CD4-positive, alpha-beta T cell treated with Interleukin-15 for 1 hour (primary cell): ENCODE results near the gene SEL1L2.
A peak's percentile ranks its signal among the peaks of the same experiment; 100 is the strongest.

ENCODE experiments used
- DNase-seq: peaks from one replicate; pipeline ENCODE4 v3.0.0-alpha.2; 2020

SEL1L2 gene

DNA sequence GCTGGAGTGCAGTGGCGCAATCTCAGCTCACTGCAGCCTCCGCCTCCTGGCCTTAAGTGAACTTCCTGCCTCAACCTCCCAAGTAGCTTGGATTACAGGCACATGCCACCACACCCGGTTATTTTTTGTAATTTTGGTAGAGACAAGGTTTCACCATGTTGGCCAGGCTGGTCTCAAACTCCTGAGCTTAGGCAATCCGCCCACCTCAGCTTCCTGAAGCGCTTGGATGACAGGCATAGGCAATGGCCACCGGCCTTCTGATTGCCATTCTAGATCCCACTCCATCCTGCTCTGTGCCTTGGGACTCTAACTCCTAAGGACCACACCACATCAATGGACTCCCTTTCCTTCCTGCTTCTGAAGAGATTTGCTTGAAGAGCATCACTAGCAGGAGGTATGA lies 60.6 kb downstream of the SEL1L2 start:
- DNase-seq, result no peak

DNA sequence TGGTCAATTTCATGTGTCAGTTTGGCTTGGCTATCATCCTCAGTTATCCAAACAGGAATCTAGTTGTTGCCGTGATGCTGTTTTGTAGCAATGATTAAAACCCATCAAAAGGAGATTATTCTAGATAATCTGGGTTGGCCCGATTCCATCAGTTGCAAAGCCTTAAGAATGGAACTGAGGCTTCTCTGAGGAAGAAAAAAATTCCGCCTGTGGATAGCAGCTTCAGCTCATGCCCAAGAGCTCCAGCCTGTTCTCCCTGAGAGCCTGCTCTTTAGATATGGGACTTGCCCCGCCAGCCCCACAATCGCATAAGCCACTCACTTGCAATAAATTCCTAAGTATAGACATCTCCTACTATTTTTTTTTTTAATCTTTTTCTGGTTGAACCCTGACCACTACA lies 61.5 kb downstream of the SEL1L2 start:
- no peak for DNase-seq

DNA sequence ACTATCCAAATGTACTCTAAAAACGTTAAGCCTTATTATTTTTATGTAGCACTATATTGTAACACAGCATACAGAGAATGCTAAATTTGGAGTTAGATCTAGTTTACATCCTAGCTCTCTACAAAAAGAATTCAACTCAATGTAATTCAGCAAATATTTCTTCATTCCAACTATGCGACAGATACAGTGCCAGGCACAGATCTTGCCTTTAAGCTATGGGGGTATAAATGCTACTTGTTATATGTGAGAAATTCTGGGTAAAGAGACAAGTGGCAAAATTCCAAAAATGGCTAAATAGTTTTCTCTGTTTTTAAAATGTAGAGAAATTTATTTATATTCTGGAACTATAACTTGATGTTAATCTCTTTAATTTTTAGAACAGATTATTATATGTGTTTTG lies 63.2 kb downstream of the SEL1L2 start:
- DNase-seq, result no peak

DNA sequence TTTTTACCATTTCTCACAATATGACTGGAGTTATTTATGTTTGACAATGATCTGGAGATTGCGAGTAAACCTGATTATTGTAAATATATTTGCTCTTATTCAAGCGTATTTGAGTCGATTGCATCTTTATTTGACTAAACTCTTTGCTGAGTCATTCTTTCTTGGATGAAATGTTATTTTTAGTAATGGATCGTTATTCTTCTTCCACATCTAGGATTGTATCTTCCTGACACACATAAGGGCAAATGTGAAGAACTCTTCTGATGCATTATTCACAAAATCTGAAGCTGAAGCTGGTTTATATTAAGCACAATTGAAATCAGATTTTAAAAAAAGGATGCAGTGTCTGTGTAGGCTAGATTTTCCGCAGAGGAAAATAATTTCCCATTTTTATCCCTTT lies 68.2 kb downstream of the SEL1L2 start:
- DNase-seq, result no peak

DNA sequence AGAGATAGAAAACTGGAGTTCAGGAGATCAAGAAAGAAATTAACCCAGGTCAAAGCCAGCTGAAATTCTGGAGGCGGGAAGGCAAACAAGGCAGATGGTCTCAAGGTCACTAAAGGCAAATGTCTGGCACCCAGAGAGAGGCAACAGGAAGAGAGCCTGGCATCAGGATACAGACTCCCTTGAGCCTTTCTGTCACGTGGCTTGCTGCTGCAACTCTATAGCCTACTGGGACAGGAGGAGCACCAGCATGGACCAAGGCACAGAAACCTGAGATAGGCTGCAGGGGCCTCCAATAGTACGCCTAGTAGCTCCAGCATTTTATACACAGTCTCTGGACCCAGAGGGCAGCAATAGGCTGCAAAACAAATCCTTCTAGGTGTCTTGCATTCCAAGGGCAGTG lies 75.1 kb downstream of the SEL1L2 start:
- no peak for DNase-seq

DNA sequence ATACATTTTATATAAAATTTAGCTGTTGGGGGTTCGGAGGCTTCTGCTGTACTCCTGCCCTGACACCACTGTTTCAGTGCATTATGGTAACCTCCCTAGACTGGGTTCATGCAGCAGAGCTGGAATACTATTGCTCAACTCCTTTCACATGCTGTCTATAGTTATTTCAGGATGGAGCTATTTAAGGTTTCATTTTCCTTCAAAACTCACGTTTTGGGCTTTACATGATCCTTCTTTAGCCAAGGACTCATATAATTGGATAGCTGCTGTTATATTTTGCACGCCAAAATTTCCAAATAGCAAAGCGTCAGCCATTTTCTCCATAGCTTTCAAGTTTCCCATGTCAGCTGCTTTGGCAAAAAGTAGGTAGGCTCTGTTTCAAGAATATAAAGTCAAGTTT lies 76.8 kb downstream of the SEL1L2 start:
- DNase-seq, result no peak

DNA sequence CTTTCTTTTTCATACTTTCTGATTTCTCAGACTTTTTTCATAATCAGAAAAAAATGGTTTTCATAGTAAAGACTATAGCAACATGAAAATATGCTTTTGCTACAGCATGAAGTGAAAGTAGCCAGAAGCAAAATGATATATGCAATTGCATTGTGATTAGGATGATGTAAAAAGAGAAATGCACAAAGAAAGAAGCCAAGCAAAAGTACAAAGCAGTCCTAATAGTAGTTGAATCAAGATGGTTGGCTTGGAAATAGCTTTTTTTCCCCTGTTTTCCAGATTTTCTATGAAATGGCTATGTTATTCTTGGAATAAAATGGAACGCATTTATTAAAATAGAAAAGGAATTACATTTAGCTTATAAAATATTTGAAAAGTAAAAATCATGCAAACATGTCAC lies 77.3 kb downstream of the SEL1L2 start:
- no peak for DNase-seq

DNA sequence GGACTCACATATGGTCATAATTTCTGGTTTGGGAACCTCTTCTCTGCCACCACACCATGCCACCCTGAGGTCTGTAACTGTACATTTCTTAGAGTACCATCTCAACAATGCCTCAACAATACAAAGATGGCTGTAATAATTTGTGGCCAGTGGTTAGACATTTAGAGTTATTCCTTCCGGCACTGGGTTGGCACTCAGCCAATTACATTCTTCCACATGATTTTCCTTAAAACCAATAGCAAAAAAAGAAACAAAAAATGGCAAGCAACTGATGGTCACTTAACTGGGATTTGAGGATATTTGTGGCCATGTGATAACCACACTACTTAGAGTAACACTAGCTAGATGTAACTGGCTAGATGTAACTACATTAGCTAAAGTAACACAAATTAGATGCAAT lies 79.9 kb downstream of the SEL1L2 start:
- DNase-seq, result no peak

DNA sequence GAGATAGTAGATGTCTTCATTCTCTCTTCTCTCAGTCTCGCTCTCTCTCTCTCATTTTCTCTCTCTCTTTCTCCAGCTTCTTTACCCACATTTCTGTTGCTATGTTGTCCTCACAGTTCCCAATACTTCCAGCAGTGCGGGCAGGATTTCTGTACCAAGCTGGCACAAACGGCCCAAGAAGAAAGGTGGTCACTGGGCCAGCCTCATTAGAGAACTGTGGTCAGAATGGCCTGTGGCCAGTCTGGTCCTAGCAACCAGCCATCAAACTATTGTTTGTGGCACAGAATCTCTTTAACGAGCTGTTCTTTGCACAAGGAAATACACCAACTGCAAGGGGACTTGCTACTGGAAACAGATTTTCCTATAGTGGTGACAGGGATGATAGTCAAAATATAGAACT lies 81.3 kb downstream of the SEL1L2 start:
- no peak for DNase-seq

DNA sequence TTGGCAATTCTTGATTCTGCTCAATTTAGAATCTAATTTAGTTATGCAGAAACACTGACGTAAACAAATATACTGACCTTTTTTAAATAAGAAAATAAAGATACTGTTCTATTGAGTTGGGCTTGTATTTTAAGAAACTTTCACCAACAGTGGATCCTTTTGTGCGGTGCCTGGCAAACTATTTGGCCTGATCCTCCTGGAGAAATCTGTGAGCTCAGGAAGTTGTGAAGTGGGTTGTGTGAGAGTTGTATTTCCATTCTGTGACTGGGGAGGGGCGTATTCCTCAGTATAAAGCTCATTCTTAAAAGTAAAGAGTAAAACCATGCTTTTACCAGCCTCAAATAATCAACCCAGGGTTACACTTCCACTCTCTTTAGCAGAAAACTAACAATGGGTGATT lies 85.6 kb downstream of the SEL1L2 start:
- no peak for DNase-seq

DNA sequence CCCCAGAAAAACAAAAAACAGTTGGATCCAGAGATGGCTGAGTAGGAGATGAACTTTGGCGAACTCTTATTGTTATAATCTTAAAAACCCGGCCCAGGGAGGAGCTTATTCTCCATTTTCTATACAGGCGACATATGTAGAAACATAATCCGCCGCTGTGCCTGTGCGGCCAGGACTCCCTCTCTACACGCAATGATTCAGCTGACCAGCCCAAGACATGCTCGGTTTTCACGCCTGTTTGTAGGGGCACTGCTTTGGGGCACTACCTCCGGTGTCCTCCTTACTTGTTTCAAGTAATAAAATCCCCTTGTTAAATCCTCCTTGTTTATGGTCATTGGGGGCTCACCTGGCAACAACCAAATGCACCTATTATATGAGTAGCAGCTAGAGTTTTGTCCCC lies 89.9 kb downstream of the SEL1L2 start:
- no peak for DNase-seq

DNA sequence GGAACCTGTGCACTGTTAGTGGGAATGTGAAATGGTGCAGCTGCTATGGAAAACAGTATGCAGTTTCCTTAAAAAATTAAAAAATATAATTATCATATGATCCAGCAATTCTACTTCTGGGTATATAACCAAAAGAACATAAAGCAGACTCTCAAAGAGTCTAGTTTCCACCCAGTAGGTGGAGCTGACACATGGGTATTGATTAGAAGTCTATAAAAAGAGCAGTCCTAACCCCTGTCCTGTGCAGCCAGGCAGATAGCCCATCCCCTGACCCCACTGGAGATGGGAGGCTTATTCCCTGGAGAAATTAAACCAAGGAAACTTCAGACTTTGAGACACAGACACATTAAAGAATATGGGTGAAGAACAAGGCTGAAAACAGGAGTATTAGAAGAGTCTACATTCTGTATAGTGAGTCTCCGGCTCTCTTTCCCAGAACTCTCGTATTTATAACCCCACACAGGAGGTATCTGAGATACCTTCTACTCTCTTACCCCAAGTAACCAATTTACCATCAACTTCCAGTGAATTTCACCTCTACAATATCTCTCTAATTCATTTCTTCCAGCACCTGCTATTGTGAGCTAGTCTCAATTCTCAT lies 92.3 kb downstream of the SEL1L2 start:
- no peak for DNase-seq

DNA sequence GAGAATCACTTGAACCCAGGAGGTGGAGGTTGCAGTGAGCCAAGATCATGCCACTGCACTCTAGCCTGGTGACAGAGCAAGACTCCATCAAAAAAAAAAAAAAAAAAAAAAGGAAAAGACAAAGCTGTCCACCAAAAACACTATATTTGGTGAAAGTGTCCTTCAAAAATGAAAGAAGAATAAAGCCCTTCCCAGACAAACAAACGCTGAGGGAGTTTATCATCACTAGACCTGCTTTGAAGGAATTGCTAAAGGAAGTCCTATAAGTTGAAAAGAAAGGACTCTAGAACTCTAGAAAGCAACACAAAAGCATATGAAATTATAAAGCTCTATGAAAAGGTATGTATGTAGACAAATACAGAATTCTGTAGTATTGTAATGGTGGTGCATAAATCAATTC lies 98.8 kb downstream of the SEL1L2 start:
- DNase-seq, result no peak

DNA sequence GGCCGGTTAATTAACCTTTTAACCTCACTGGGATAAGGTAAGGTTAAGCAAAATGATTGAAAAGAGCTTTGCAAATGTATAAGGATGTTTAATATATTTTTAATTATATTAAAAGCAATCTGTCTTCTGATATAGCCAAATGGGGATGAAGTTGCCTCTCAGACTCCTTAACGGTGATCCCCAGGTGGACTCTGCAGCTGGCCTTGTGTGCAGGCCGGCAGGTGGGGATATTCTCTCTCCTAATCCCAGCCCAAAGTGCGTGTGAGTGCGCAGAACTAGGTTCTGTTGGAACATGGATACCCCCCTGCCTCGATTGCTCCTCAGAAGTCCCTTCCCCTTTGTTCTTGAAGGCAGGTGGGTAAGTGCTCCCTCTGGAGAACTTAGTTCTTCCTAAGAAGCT lies 105.6 kb downstream of the SEL1L2 start:
- DNase-seq, result no peak

DNA sequence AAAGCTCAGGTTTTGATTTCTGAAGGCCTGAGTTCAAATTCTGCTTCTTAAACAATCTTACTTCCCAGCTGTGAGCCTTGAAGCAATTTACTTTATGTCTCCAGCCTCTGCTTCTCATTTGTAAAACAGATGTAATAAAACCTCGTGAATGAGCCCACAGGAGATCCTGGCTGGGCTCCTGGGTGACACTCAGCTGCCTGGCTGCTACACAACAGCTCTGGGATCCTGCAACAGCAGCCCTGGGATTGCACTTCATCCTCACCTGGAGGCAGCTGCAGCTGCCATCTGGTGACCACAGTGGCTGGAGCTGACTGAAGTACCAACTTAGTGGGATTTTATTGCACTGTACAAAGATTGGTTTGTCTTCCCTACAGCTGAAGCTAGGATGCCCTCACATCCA lies 107.0 kb downstream of the SEL1L2 start:
- no peak for DNase-seq

DNA sequence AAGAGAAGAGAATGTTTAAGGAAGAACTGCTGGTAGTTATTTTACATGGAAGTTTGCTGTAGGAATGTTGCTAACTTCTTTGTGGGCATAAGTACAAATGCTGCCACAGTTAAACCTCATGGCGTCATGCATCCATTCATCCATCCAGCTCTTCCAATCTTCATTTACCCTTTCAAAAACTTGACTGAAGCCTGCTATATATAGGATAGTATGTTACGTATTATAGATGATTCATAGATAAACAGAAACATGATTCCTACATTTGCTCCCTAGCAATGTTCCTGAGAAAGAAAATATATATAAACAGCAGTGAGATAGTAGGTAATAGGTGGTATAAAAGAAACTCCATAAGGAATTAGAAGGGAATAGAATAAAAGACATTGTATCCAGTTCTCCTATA lies 111.8 kb downstream of the SEL1L2 start:
- DNase-seq, result no peak

DNA sequence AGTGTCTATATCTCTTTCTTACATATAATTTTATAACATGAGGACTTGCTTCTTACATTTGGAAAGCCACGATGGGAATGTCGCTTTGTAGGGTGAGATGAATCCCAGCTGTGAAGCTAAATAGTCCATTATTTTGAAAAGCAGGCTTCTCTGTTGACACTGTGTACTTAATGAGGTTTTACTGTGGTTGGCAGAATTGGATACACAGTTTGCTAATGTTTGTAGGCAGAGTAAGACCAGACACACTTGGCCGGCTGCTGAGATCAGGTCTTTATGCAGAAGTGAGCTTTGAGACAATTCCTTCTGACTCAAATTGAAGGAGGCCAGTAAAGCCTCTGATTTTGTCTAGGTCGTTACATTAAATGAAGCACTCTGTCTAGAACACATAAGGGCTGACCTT lies 112.6 kb downstream of the SEL1L2 start:
- no peak for DNase-seq

DNA sequence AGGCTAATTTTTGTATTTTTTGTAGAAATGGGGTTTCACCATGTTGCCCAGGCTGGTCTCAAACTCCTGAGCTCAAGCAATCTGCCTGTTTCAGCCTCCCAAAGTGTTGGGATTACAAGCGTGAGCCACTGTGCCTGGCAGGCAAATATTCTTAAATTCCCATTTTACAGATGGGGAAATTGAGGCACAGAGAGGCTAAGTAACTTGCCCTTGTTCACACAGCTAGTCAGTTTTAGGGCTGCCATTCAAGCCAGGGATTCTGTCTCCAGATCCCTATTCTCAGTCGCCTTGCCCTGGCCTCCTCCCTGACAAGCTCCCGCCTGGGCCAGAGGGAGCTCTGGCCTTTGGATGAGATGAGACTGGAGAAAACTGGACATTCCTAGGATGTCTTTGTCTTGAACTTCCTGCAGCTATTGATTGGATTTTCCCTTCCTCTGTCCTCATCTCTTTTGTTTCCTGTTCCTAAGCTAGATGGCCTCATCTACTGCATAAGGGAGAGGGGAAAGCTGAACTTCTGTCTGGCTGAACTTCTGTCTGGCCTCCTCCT lies 115.1 kb downstream of the SEL1L2 start:
- DNase-seq, result no peak

DNA sequence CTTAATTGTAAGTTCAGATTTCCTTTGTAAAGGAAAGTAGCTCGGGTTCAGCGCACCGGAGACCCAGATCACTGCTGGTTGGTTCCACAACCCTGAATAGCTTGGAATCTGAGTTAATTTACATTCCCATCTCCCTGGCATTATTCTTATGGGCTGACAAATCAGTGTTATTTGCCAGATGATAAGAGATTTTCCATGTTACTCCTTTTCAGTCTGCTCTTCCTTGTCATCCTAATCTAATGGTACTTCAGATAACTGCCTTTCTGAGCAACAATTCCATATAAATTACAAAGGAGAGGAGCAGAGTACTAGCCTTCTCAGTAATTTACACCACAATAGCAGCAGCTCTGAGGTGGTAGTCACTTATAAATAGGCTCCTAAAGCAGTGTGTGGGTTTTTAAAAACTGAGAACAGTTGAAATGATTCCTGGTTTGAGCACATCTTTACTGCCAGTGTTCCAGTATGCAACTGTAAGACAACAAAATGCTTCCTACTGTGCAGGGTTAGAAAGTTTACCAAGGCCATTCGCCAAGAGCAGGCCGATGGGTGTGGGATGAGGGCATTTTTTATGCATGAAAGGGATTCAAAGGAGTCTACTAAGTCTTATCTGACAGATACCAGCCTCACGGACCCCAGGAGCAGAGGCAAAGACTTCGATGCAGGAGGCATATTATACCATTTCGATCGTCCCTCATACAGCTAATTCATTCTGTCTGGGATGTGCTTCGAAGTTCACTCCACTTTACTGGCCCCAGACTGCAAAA lies 115.8 kb downstream of the SEL1L2 start:
- no peak for DNase-seq

DNA sequence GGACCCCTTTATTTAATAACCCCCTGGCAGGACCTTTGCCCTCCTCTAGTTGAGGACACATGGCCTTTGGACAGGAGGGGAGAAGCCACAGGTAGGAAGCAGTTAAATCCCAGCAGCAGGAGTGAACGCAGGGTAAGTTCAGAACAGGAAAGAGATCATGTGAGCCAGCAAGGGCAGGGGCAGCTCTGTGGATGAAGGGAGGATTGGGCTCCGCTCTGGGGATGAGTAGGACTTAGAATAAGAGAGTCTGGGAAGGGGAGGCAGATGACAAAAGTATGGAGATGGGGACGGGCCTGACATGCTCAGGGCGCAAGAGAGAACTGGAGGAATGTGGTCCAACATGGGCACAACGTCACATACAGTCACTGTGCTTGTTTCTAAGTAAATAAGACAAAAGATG lies 116.6 kb downstream of the SEL1L2 start:
- DNase-seq, result no peak

DNA sequence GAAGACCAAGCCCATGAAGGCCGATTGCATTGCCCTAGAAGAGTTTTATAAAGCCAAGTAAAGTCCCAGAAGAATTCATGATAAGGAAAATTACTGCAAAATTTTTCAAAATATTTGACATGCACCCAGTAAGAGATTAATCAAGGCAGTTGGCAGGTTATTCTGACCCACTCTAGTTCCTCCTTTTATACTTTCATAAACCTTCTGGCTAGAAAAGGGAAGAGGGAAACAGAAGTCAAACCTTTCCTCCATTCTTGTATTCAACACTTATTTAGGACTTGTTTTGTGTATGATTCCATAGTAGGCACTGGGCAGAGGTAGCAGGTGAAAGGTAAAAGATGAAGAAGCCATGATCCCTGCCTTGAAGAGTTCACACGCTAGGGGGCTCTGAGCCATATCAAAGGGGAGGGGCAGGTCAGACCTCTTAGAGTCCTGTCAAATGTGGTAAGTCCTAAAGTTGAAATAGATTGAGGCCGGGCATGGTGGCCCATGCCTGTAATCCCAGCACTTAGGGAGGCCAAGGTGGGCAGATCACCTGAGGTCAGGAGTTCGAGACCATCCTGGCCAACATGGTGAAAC lies 120.2 kb downstream of the SEL1L2 start:
- no peak for DNase-seq

DNA sequence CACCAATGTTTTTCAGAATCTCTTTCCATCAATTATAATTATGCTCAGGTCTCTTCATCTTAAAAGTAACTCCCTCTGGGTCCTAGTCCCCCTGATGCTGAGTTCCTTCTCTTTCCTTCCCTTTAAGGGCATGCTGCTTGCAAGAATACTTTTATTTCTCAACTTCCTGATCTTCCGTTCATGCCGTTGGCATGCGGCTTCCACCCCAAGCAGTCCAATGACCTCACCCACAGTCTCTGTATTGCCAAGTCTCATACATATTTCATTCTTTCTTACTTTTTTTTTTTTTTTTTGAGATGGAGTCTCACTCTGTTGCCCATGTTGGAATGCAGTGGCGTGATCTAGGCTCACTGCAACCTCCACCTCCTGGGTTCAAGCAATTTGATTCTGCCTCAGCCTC lies 122.1 kb downstream of the SEL1L2 start:
- DNase-seq, result peak; percentile 38

DNA sequence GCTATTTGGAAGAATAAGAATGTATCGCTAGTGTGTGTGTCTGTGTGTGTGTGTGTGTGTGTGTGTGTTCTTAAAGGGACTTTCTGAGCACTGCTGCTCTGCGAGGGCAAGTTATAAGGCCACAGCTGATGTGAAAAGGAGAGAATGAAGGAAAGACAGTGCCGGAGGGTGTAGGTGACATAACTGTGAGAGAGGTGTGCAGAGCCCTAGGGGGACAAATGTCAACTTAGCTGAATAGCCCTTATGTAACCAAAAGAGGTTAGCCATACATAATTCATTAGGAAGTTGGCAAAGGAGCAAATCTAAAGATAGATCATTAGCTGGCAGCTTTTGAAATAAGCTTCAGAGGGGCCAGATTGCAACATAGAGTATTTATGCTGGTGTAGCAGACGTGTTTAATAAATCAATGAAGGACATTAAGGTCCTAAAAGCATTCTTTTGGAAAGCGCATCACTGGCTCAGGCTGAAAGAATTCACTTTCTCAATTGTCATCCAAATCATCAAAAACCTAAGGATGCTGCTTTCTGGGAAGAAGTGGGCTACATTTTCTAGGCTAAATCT lies 124.5 kb downstream of the SEL1L2 start:
- DNase-seq, result no peak

DNA sequence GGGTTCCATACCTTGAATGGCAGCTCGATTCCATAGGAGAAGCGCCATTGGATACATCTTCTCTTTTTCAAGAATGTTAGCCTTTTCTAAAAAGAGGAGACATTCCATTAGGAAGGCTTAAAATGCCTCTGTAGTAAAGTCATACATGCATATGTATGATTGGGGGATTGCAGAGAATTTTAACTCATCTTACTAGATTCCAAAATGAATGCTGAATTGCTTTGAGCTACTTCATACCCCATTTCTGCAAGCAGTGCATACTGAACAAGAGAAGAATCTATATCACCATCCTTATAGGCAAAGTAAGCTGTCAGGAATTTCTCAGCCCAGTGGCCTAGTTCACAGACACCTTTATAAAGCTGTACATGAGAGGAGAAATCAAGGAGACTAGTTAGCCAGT lies 125.3 kb downstream of the SEL1L2 start:
- no peak for DNase-seq
